H1 (cell line): ENCODE data around the gene QPCT. TPM values are rescaled to one million over a fixed set of nuclear protein-coding genes. Genes with fewer than 3 reads are reported as not detected.

Experiments used
- CREB1 ChIP-seq: IDR thresholded peaks from 2 replicates; pipeline ENCODE4 v1.6.1; 2012; ENCODE audit warnings: inconsistent platforms
- KDM4A ChIP-seq: IDR thresholded peaks from one replicate; pipeline ENCODE4 v1.7.1; 2012; ENCODE audit warnings: low read depth, mild to moderate bottlenecking, moderate library complexity, low read length, inconsistent platforms; ENCODE audit not compliant: severe bottlenecking
- MAX ChIP-seq: IDR thresholded peaks from 2 replicates; pipeline ENCODE4 v1.6.1; 2012; ENCODE audit warnings: inconsistent platforms
- RAD21 ChIP-seq, 2 experiments: IDR thresholded peaks in 1 of 2; conservative IDR thresholded peaks in 1 of 2; 2 replicates each; pipeline ENCODE4 v1.6.1; 2011; ENCODE audit warnings: low read depth in 2 of 2, low read length in 2 of 2, improper control_type of control experiment in 1 of 2, inconsistent platforms in 1 of 2, mild to moderate bottlenecking in 1 of 2, moderate library complexity in 1 of 2
- TAF7 ChIP-seq: optimal IDR thresholded peaks from 2 replicates; pipeline ENCODE3; 2011; ENCODE audit warnings: low read depth, mild to moderate bottlenecking, inconsistent platforms, low read length, moderate library complexity, borderline replicate concordance
- polyA plus RNA-seq, 7 experiments: library from polyadenylated mRNA; depleted of rRNA in 3 of 7; stranded (reverse) in 5 of 7; unstranded in 2 of 7; fragments of >200 nt in 5 of 7; fragments of 200-250 nt in 2 of 7; gene quantifications; 1 replicate in 5 of 7; 2 replicates in 1 of 7; 4 replicates in 1 of 7; pipeline versions ENCODE4 v1.2.1 to v1.2.3, GENCODE V29; 2011 to 2013; ENCODE audit warnings: missing spikeins in 2 of 7, mixed read lengths in 2 of 7
- small RNA-seq: library from polyadenylated mRNA; stranded (forward); fragments of <200 nt; extraction: miRNeasy Mini kit (QIAGEN cat#:217004); gene quantifications from one replicate; pipeline ENCODE3, GENCODE V24; 2013; ENCODE audit not compliant: insufficient read depth
- total RNA-seq: library from RNA; stranded (reverse); fragmentation: NEBNext Ultra II Directional; extraction: Animal tissue kit (Norgen Biotek cat#: 25700); gene quantifications from 2 replicates; pipeline ENCODE4 v1.2.1, GENCODE V29; 2021

The QPCT gene
- total and polyA plus RNA-seq, 2 of the 8 experiments (the other 6 are each of a cell fraction or from before 2014, with no cell fraction given): 4.0 to 4.3 TPM

DNA sequence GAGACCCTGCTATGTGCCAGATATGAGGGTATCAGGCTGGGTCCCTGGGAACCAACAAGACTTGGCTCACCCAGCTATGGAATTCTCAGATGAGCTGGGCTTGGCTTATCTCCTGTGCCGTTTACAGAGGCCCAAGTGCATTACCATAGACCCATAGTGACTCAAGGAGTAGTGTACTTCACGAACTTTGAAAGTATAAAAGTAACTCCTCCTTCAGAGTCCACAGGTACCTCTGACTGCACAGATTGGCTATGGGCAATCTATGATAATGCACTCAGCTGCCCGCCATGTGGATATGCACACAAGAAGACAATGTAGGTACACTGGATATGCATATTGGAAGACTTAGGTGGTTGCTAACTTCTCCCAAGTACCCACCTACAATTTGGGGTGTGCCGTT is 78.4 kb downstream of the QPCT start (continued):
- TF ChIP-seq KDM4A: no peak
- TF ChIP-seq CREB1: no peak
- TF ChIP-seq MAX: no peak
- TF ChIP-seq RAD21 (IDR thresholded peaks at IDR 0.05 in 1 of 2, conservative IDR thresholded peaks at IDR 0.05 in 1 of 2; ENCODE audit: low read depth in 2 of 2, low read length in 2 of 2): no peak
- no peak for TF ChIP-seq TAF7
- TF ChIP-seq, all 59 proteins: peak for 0

Small RNAs within 50 kb of the gene (small RNA-seq; reads per million reads assigned to genes)
- gene RNU6-939P: not detected

Other genes starting within 250 kb of the QPCT start
- 46.3 and 46.9 TPM in 2 replicates for gene EIF2AK2, start 187.7 kb upstream of the QPCT start, total RNA-seq
- gene EIF2AK2, start 187.7 kb upstream of the QPCT start, polyA plus RNA-seq (2011; rRNA removed): 6.8 and 13.1 TPM in 2 replicates
- gene SULT6B1, start 156.0 kb upstream of the QPCT start, total RNA-seq: not detected in 2 replicates
- not detected in 2 replicates for gene SULT6B1, start 156.0 kb upstream of the QPCT start, polyA plus RNA-seq (2011; rRNA removed)
- 43.5 and 43.6 TPM in 2 replicates for gene CEBPZOS, start 148.1 kb upstream of the QPCT start, total RNA-seq
- 20.5 and 27.3 TPM in 2 replicates for gene CEBPZOS, start 148.1 kb upstream of the QPCT start, polyA plus RNA-seq (2011; rRNA removed)
- 186 and 201 TPM in 2 replicates for gene CEBPZ, start 113.0 kb upstream of the QPCT start, total RNA-seq
- 14.7 and 19.1 TPM in 2 replicates for gene CEBPZ, start 113.0 kb upstream of the QPCT start, polyA plus RNA-seq (2011; rRNA removed)
- gene NDUFAF7, start 113.0 kb upstream of the QPCT start, total RNA-seq: 46.8 and 56.0 TPM in 2 replicates
- 34.0 and 50.2 TPM in 2 replicates for gene NDUFAF7, start 113.0 kb upstream of the QPCT start, polyA plus RNA-seq (2011; rRNA removed)
- gene PRKD3, start 19.8 kb upstream of the QPCT start, total RNA-seq: 55.2 and 63.3 TPM in 2 replicates
- gene PRKD3, start 19.8 kb upstream of the QPCT start, polyA plus RNA-seq (2011; rRNA removed): 10.0 and 12.0 TPM in 2 replicates